Middle frontal gyrus (tissue), 1 donor: ENCODE measurements around the gene ULK3.

ENCODE experiments used
- DNase-seq: peaks from one replicate; pipeline ENCODE4 v3.0.0-alpha.2; 2015; ENCODE audit warnings: low spot score; ENCODE audit errors: extremely low spot score

The ULK3 gene

DNA sequence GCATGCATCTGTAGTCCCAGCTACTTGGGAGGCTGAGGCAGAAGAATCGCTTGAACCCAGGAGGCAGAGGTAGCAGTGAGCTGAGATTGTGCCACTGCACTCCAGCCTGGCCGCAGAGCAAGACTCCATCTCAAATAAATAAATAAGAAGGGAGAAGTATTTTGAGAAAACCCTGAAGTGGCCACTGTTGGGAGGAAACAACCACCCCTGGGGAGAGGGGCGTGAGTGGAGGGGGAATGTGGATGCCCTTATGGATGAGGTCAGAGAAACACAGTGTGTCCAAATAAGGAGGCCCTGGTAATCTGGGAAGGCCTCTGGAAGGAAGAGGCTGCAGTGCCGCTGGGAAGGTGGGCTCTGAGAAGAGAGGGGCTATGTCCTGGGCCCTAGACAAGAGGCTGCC lies 20.7 kb downstream of the ULK3 start:
- DNase-seq = no peak

GRCh38 chr15:74821790-74822158 lies 21.2 kb downstream of the ULK3 start:
- no peak for DNase-seq

GRCh38 chr15:74821091-74821789 lies 21.7 kb downstream of the ULK3 start:
- no peak for DNase-seq

- no peak for DNase-seq
Observed at GRCh38 chr15:74820056-74820455, 22.9 kb downstream of the ULK3 start.

DNA sequence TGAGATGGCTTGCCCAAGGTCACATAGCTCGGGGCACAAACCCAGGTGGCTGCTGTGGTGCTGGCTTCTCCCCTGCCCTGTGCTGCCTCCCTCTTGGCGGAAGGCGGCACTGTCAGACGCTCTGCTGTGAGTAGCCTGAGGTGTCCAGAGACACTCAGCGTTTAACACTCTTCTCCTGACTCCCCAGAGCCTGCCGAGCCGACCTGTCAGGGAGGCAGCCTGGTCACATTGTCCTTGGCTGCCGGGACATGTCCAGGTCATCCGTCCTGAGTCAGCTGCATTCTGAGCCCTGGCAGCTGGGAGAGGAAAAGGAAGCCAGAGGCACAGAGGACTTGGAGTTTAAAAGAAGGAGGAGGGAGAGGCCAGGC lies 25.6 kb downstream of the ULK3 start:
- DNase-seq = no peak

DNA sequence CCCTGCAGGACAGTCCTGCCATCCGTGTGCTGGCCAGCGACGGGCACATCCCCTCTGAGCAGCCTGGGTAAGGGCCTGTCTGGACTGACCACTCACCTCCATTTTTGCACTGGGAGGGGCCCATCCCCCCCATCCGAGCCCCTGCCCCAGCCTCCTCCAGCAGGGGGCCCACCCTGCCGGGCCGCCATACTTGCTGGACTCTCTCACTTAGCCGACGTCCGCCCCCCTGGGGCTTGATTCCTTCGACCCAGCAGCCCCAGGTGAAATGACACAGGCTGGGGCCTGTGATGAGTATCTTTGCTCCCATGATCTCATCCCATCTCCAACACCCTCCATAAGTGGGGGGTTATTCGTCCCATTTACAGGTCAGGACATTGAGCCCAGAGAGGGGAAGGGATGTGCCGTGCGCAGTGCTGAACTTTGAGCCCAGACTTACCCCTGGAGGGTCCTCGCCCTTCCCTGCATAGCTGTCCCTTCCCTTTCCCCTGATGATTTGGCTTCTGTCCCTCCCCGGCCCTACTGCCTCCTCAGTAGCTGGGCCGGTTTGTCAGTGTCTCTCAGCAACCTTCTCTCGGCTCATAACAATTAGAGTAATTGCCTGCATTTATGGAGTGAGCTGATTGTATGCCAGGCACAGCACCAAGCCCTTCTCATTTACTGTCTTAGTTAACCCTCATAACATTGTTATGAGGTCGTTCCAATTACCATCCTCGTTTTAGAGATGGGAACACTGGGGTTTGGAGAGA lies 26.2 kb downstream of the ULK3 start:
- no peak for DNase-seq

- DNase-seq = no peak
Observed at GRCh38 chr15:74815961-74816360, 27.0 kb downstream of the ULK3 start.

GRCh38 chr15:74815121-74815934 lies 27.6 kb downstream of the ULK3 start:
- DNase-seq = no peak

DNA sequence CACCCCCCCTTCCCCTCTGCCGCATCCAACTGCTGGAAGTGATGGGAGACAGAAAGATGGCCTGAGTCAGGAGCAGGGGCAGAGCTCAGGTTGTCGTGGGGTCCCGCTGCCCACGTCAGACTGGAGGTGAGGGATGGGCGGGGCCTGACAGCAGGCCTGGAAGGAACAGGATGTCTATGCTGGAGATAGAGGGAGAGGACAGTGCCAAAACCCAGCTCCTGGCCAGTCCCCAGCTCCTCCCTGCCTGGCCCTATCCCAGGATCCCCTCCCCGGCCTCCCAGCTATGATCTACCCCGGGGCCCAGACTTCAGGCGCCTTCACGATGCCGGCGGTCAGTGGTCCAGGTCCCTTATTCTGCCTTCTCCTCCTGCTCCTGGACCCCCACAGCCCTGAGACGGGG lies 30.4 kb downstream of the ULK3 start, which contains the start of gene LMAN1L:
Gene LMAN1L, plus strand, starts transcription at position 303 of the 400 bp plus-strand sequence. Its CDS starts 20 bp downstream, at position 323.
- no peak for DNase-seq

DNA sequence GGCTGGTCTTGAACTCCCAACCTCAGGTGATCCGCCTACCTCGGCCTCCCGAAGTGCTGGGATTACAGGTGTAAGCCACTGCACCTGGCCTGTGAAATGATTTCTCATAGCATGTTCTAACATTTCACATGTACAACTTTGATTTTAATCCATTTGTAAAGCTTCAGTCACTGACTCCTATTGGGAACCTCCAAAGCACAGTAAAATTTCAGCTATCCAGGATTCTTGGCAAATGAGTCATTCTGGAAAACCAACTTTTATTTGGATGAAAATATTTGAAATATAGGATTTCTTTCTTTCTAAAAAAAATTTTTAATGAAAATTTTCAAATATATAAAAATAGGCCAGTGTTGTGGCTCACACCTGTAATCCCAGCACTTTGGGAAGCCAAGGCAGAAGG lies 33.0 kb downstream of the ULK3 start:
- DNase-seq = no peak

GRCh38 chr15:74809242-74809641 lies 33.7 kb downstream of the ULK3 start:
- DNase-seq = no peak

GRCh38 chr15:74808840-74809229 lies 34.1 kb downstream of the ULK3 start:
- DNase-seq = no peak

- no peak for DNase-seq
Observed at GRCh38 chr15:74808078-74808839, 34.7 kb downstream of the ULK3 start.

- DNase-seq = no peak
Observed at GRCh38 chr15:74807282-74807681, 35.7 kb downstream of the ULK3 start.

GRCh38 chr15:74804935-74805334 lies 38.0 kb downstream of the ULK3 start:
- DNase-seq = no peak

GRCh38 chr15:74802862-74803447 lies 40.0 kb downstream of the ULK3 start:
- no peak for DNase-seq

GRCh38 chr15:74802290-74802689 lies 40.7 kb downstream of the ULK3 start:
- DNase-seq = no peak

DNA sequence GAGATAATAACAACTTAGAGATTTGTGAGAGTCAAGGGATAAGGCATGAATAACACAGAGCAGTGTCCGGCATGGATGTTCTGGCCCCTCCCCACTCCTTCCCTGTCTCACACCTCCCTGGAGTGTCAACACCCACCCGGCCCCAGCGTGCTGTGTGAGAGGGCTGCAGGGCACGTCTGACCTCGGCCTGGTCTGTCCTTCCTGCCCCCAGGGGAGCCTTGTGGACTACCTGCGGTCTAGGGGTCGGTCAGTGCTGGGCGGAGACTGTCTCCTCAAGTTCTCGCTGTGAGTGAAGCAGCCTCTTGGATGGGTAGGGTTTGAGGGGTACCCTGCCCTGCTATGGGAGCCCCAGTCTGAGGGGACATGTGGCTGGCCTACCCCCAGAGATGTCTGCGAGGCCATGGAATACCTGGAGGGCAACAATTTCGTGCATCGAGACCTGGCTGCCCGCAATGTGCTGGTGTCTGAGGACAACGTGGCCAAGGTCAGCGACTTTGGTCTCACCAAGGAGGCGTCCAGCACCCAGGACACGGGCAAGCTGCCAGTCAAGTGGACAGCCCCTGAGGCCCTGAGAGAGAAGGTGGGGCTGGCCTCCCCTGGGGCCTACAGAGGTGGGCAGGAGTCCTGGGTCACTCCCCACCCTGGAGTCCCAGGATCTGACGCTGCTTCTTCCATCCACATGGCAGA lies 41.5 kb downstream of the ULK3 start:
- DNase-seq = no peak

GRCh38 chr15:74800559-74801094 lies 42.3 kb downstream of the ULK3 start:
- no peak for DNase-seq

- no peak for DNase-seq
Observed at GRCh38 chr15:74799856-74800558, 42.9 kb downstream of the ULK3 start.
